Measurements from ENCODE around the gene ULK3. TPM values are rescaled to one million over a fixed set of nuclear protein-coding genes. Genes with fewer than 3 reads are reported as not detected.

Gene ULK3
- total and polyA plus RNA-seq, 2 donors (not counting 3 experiments of a cell fraction or from before 2014, with no cell fraction given) = 36.0 to 48.6 TPM

DNA sequence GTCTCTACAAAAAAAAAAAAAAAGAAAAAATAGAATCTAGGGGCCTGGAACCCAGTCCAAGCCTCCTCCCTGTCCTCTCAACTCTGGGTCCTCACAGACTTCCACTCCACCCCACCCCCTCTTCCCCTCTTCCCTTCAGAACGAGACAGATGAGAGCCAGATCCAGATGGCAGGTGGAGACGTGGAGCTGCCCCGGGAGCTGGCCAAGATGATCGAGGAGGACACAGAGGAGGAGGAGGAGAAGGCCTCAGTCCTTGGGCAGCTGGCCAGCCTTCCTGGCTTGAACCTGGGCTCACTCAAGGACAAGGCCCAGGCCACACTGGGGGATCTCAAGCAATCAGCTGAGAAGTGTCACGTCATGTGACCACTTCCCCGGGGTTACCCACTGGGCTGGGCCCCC is 13.0 kb downstream of the ULK3 start:
- ChIA-PET CTCF (interaction anchor here (0.6 to 2.8 kb wide), 7 partner anchors 11 to 122 kb away, joined by 3 to 14 read pairs (median 3); partner anchors contain the start of gene CSK), POLR2A (no interaction called here)
- no peaks in the 10 kb centered on the region for H3K79me2 ChIP-seq (ENCODE audit: control insufficient read depth, insufficient read depth, low read length)
- no peak overlapping the region for H3K27ac ChIP-seq (ENCODE audit: insufficient read depth, low read depth, low read length)
- BruUV-seq (replicated peaks) = no TSS peak
- peaks cover 14 to 17% of the 10 kb centered on the region in 2 experiments for H3K27me3 ChIP-seq (ENCODE audit: control insufficient read depth in 2 of 2, insufficient read depth in 2 of 2, low read length in 2 of 2)
- dilution Hi-C loops (cut with MboI; ENCODE audit: extremely low pct_ligation_motif_present, low sequenced_read_pairs) (no loop called here), intact Hi-C loops (cut with micrococcal nuclease) (no loop called here)
- no peak for DNase-seq (ENCODE audit: low read depth, low spot score)
- no peaks in the 10 kb centered on the region for H3K9me3 ChIP-seq (replicated peaks; ENCODE audit: control insufficient read depth, insufficient read depth, low read length)
- TF ChIP-seq EZH2 (IDR thresholded peaks at IDR 0.05; ENCODE audit: borderline replicate concordance, low read depth, low read length, severe bottlenecking) (no peak), MYC (IDR thresholded peaks at IDR 0.05; ENCODE audit: low read depth, low read length) (no peak), POLR2AphosphoS5 (IDR thresholded peaks at IDR 0.05; ENCODE audit: insufficient read depth, low read depth, low read length) (no peak), GATA2 (IDR thresholded peaks at IDR 0.05; ENCODE audit: insufficient read depth, insufficient read length, low read depth, low read length) (no peak)
- FAIRE-seq = no peak
- no peak overlapping the region for H3K9ac ChIP-seq (replicated peaks; ENCODE audit: extremely low read depth, insufficient read depth, low read length)
- no peak overlapping the region for H3K4me2 ChIP-seq (ENCODE audit: insufficient read depth, low read length)
- no peak overlapping the region for H3K4me3 ChIP-seq (replicated peaks in 1 of 3; ENCODE audit: insufficient read depth in 1 of 3, low read depth in 1 of 3, low read length in 3 of 3)
- no peaks in the 10 kb centered on the region for H3K9me1 ChIP-seq (replicated peaks; ENCODE audit: control insufficient read depth, extremely low read depth, insufficient read depth, low read length)
- H3K4me1 ChIP-seq (ENCODE audit: control insufficient read depth, extremely low read depth, insufficient read depth, low read length) = no peaks in the 10 kb centered on the region
- no peaks in the 10 kb centered on the region for H3K36me3 ChIP-seq (ENCODE audit: control insufficient read depth in 2 of 2, extremely low read depth in 1 of 2, insufficient read depth in 2 of 2, low read length in 2 of 2)
- H4K20me1 ChIP-seq (replicated peaks; ENCODE audit: control insufficient read depth, extremely low read depth, insufficient read depth, low read length) = no peaks in the 10 kb centered on the region
- no peak overlapping the region for H2AFZ ChIP-seq (ENCODE audit: low read depth, low read length)

DNA sequence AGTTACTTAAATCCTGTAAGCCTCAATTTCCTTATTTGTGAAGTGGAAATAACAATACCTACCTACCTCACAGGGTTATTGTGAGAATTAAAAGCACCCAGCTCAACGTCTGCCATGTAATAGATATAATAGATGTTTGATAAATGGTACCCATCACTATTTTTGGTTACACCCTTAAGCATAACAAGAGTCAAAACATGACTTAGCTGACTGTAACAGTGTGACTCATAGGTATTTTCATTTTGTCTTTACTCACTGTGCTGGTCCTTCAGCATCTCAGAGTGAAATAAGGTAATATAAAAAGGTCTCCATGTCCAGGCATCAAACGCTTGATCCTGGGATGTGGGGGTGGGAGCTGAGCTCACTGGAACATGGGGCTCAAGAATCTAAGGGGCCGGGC is 13.5 kb downstream of the ULK3 start:
- no peak for DNase-seq (ENCODE audit: low read depth, low spot score)
- dilution Hi-C loops (cut with MboI; ENCODE audit: extremely low pct_ligation_motif_present, low sequenced_read_pairs) = no loop called here
- no TSS peak for BruUV-seq (replicated peaks)
- no peak overlapping the region for H3K27ac ChIP-seq (ENCODE audit: insufficient read depth, low read depth, low read length)
- H2AFZ ChIP-seq (ENCODE audit: low read depth, low read length) = no peak overlapping the region
- TF ChIP-seq CTCF (IDR thresholded peaks at IDR 0.05; ENCODE audit: extremely low read depth in 1 of 2, insufficient read depth in 1 of 2, low read depth in 1 of 2, low read length in 2 of 2) = no peak
- TF ChIP-seq MYC (IDR thresholded peaks at IDR 0.05; ENCODE audit: low read depth, low read length) = no peak
- TF ChIP-seq POLR2A (IDR thresholded peaks at IDR 0.05; ENCODE audit: low read depth, low read length) = no peak
- TF ChIP-seq EZH2 (IDR thresholded peaks at IDR 0.05; ENCODE audit: borderline replicate concordance, low read depth, low read length, severe bottlenecking) = no peak
- TF ChIP-seq POLR2AphosphoS5 (IDR thresholded peaks at IDR 0.05; ENCODE audit: insufficient read depth, low read depth, low read length) = no peak
- no peaks in the 10 kb centered on the region for H3K79me2 ChIP-seq (ENCODE audit: control insufficient read depth, insufficient read depth, low read length)
- FAIRE-seq = no peak
- no peak overlapping the region for H3K4me3 ChIP-seq (replicated peaks in 1 of 3; ENCODE audit: insufficient read depth in 1 of 3, low read depth in 1 of 3, low read length in 3 of 3)
- H3K4me2 ChIP-seq (ENCODE audit: insufficient read depth, low read length) = no peak overlapping the region
- intact Hi-C loops (cut with micrococcal nuclease) = no loop called here
- no peaks in the 10 kb centered on the region for H3K9me1 ChIP-seq (replicated peaks; ENCODE audit: control insufficient read depth, extremely low read depth, insufficient read depth, low read length)
- no peaks in the 10 kb centered on the region for H4K20me1 ChIP-seq (replicated peaks; ENCODE audit: control insufficient read depth, extremely low read depth, insufficient read depth, low read length)
- H3K27me3 ChIP-seq (ENCODE audit: control insufficient read depth in 2 of 2, insufficient read depth in 2 of 2, low read length in 2 of 2) = peaks cover 14 to 17% of the 10 kb centered on the region in 2 experiments
- H3K9ac ChIP-seq (replicated peaks; ENCODE audit: extremely low read depth, insufficient read depth, low read length) = no peak overlapping the region
- POLR2A ChIA-PET = no interaction called here
- H3K9me3 ChIP-seq (replicated peaks; ENCODE audit: control insufficient read depth, insufficient read depth, low read length) = no peaks in the 10 kb centered on the region
- no peaks in the 10 kb centered on the region for H3K4me1 ChIP-seq (ENCODE audit: control insufficient read depth, extremely low read depth, insufficient read depth, low read length)
- no peaks in the 10 kb centered on the region for H3K36me3 ChIP-seq (ENCODE audit: control insufficient read depth in 2 of 2, extremely low read depth in 1 of 2, insufficient read depth in 2 of 2, low read length in 2 of 2)
- CTCF ChIA-PET = interaction anchor here (0.6 to 2.8 kb wide), 5 partner anchors 48 to 198 kb away, joined by 3 to 14 read pairs (median 3); partner anchors contain the start of gene CSK

Measured in endothelial cell of umbilical vein (primary cell).